Prostate gland (tissue), 2 donors: ENCODE measurements around the gene ZC3HAV1L. TPM values are rescaled to one million over a fixed set of nuclear protein-coding genes. Genes with fewer than 3 reads are reported as not detected.
"Not testable (repeated sequence)": the region's sequence is repeated elsewhere in the genome, so short reads cannot be mapped to it uniquely, and the experiment has no call there.

Source experiments
- DNase-seq: peaks from one replicate; pipeline ENCODE4 v3.0.0-alpha.2; 2019; ENCODE audit warnings: low spot score
- H3K27ac ChIP-seq, 2 donors: fragments of 200-600 bp; sonication (generic); 2 replicates each; pipeline ENCODE4 v1.5.1; 2017 to 2019
- H3K27me3 ChIP-seq: fragments of 200-600 bp; sonication (generic); replicated peaks from 2 replicates; pipeline ENCODE4 v1.5.1; 2019; ENCODE audit not compliant: insufficient read depth
- H3K36me3 ChIP-seq, 2 donors: fragments of 200-600 bp; sonication (generic); 1 replicate in 1 of 2; 2 replicates in 1 of 2; pipeline versions ENCODE4 v1.5.1 to v1.8.1; 2017 to 2019
- H3K4me1 ChIP-seq: fragments of 200-600 bp; sonication (generic); replicated peaks from 2 replicates; pipeline ENCODE4 v1.5.1; 2019
- H3K4me3 ChIP-seq, 2 donors: fragments of 200-600 bp; sonication (generic); 2 replicates each; pipeline ENCODE4 v1.5.1; 2017 to 2019
- H3K9me3 ChIP-seq: fragments of 200-600 bp; sonication (generic); 2 replicates; pipeline ENCODE4 v1.5.1; 2017
- CTCF ChIP-seq, 4 experiments: fragments of 200-600 bp in 2 of 4; fragments of 450-650 bp in 2 of 4; sonication (generic) in 2 of 4; IDR thresholded peaks; 1 replicate in 3 of 4; 2 replicates in 1 of 4; pipeline ENCODE4 v1.5.1; 2016 to 2019; ENCODE audit warnings: antibody characterized with exemption in 4 of 4, mild to moderate bottlenecking in 2 of 4, moderate library complexity in 2 of 4
- POLR2A ChIP-seq: fragments of 450-650 bp; IDR thresholded peaks from one replicate; pipeline ENCODE4 v1.6.1; 2016; ENCODE audit warnings: antibody characterized with exemption, mild to moderate bottlenecking
- POLR2AphosphoS5 ChIP-seq: sonication (generic); formaldehyde crosslinking; IDR thresholded peaks from one replicate; pipeline ENCODE4 v1.6.1; 2017; ENCODE audit warnings: antibody characterized with exemption
- WGBS: methylation state at CpG from one replicate; pipeline ENCODE4 v1.1.5; 2018; 5-methylcytosine and 5-hydroxymethylcytosine counted together
- intact Hi-C: fragments of 100-400 bp; cut with DNase I; formaldehyde crosslinking; loops from one replicate; pipeline ENCODE4 v1.14.2; 2022
- total RNA-seq, 2 donors: library from RNA; depleted of rRNA; stranded (reverse); fragments of >200 nt; gene quantifications; one replicate each; pipeline ENCODE4 v1.1.0, GENCODE V29; 2016

Gene ZC3HAV1L
- total RNA-seq, 2 donors from 2014 or later = 25.8 to 26.0 TPM

DNA sequence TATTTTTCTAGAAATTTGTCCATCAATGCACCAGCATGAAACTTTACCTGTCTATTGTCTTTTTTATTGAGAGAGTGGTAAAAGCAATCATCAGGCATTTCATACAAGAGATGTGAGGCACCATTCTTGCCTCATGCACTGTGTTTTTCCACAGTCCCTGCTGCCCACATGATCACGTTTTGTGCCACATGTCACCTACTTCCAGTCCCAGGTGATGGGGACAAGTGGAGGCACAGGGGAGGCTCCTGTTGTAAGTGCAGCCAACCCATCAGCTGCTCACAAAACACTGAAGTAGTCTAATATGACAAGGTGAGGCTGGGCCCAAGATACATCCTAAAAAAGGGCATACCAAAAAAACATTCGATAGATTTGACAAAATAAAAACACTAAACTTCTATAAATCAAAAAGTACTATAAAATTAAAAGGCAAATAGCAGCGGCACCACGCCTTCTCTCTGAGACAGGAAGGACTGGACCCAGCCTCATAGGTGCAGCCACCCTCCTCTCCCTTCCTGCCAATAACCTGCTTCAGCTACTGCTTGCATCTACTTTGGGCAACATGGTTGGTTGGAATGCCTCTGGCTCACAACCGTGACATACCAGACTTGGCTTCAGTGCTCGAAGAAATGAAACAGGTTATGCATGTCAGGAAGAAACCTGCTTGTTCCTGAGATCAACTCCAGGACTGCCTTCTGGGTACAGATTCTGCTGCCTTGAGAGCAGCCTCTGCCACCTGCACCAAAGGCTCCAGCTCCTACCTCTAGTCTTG, 2.3 kb downstream of the ZC3HAV1L start:
- TF ChIP-seq POLR2AphosphoS5 (peak; percentile 54), POLR2A (no peak)
- no peaks in the 10 kb centered on the region for H3K27me3 ChIP-seq
- DNase-seq = peak; percentile 44
- H3K4me3 ChIP-seq = no peak overlapping the region
- no peaks in the 10 kb centered on the region for H3K36me3 ChIP-seq
- no peaks in the 10 kb centered on the region for H3K9me3 ChIP-seq
- H3K27ac ChIP-seq = peak overlapping the region; percentile 45 to 76
- peaks cover 10% of the 10 kb centered on the region for H3K4me1 ChIP-seq
- 44% methylated on average over 6 of the region's 6 CpGs for WGBS
- intact Hi-C loops = no loop called here

GRCh38 chr7:139032473-139032872, 3.4 kb downstream of the ZC3HAV1L start:
- TF ChIP-seq POLR2AphosphoS5 (no peak), CTCF (IDR thresholded peaks at IDR 0.05) (no peak), POLR2A (no peak)

DNA sequence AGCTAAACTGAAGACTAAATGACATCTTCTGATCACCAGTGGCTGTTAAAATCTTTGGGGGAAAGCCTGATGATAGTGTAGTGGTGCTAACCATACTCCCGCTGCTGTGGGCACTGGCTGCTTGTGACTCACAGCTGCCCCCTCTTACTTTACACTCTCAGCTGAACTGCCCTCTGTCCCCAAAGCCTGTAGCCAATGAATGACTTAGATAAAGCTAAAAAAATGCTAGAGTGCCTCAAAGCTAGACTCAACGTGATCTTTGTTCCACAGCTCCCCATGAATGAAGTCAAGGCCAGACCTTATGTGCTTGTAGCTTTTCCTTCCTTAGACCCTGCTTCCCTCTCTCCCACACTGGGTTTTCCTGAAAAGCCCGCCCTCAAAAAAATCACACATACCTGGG, 6.5 kb downstream of the ZC3HAV1L start:
- no peak overlapping the region for H3K4me3 ChIP-seq
- peaks cover 5% of the 10 kb centered on the region for H3K4me1 ChIP-seq
- no peaks in the 10 kb centered on the region for H3K27me3 ChIP-seq
- 97% methylated on average over 3 of the region's 3 CpGs for WGBS
- H3K36me3 ChIP-seq = no peaks in the 10 kb centered on the region
- no peaks in the 10 kb centered on the region for H3K9me3 ChIP-seq
- no peak for TF ChIP-seq POLR2A
- TF ChIP-seq POLR2AphosphoS5 = no peak
- no peak for TF ChIP-seq CTCF (IDR thresholded peaks at IDR 0.05)
- DNase-seq = no peak
- H3K27ac ChIP-seq = no peak overlapping the region
- intact Hi-C loops = no loop called here

More at GRCh38 chr7:139032473-139032872, 3.4 kb downstream of the ZC3HAV1L start:
- Histone ChIP-seq H3K4me1 (peaks cover 10% of the 10 kb centered on the region), H3K9me3 (no peaks in the 10 kb centered on the region), H3K27ac (no peak overlapping the region), H3K4me3 (no peak overlapping the region), H3K36me3 (no peaks in the 10 kb centered on the region), H3K27me3 (no peaks in the 10 kb centered on the region)
- WGBS = 97% methylated on average over 4 of the region's 4 CpGs
- intact Hi-C loops = no loop called here
- no peak for DNase-seq

GRCh38 chr7:139026551-139026950, 9.3 kb downstream of the ZC3HAV1L start:
- Histone ChIP-seq H3K27me3 (no peaks in the 10 kb centered on the region), H3K36me3 (no peaks in the 10 kb centered on the region), H3K4me1 (no peaks in the 10 kb centered on the region), H3K9me3 (no peaks in the 10 kb centered on the region), H3K4me3 (no peak overlapping the region), H3K27ac (no peak overlapping the region)
- WGBS = 93% methylated on average over 6 of the region's 6 CpGs
- TF ChIP-seq POLR2A (no peak), CTCF (IDR thresholded peaks at IDR 0.05) (no peak), POLR2AphosphoS5 (no peak)
- DNase-seq = no peak
- intact Hi-C loops = no loop called here

DNA sequence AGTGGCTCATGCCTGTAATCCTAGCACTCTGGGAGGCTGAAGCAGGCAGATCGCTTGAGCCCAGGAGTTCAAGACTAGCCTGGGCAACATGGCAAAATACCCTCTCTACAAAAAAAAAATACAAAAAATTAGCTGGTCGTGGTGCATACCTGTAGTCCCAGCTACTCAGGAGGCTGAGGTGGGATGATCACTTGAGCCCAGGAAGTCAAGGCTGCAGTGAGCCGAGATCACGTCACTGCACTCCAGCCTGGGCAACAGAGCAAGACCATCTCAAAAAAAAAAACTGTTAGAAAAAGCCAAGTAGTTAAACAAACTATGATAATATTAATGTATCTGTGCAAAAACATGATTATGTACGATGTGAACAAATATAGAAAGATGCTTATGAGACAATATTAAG, 10.0 kb downstream of the ZC3HAV1L start:
- H3K4me1 ChIP-seq, H3K36me3 ChIP-seq, H3K27ac ChIP-seq, H3K9me3 ChIP-seq, H3K4me3 ChIP-seq, intact Hi-C loops, H3K27me3 ChIP-seq, DNase-seq: not testable (repeated sequence)
- 88% methylated on average over 5 of the region's 5 CpGs for WGBS

DNA sequence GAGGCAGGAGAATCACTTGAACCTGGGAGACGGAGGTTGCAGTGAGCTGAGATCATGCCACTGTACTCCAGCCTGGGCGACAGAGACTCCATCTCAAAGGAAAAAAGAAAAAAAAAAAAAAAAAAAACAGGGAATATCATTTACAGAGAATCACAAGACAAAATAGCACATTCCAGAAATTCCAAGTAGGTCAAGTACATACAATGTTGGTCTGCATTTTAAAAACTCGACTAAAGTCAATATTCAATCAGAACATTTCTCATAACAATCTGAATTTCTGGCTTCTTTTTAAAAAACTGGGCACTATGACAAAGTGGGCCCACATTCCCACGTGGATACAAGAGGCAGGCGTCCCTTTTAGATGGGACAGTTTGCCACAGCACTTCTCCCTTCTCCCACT, 12.8 kb downstream of the ZC3HAV1L start:
- DNase-seq = no peak
- no peak overlapping the region for H3K27ac ChIP-seq
- H3K36me3 ChIP-seq = no peaks in the 10 kb centered on the region
- H3K27me3 ChIP-seq = no peaks in the 10 kb centered on the region
- no peaks in the 10 kb centered on the region for H3K4me1 ChIP-seq
- no peak overlapping the region for H3K4me3 ChIP-seq
- no peak for TF ChIP-seq POLR2A
- TF ChIP-seq POLR2AphosphoS5 = no peak
- TF ChIP-seq CTCF (IDR thresholded peaks at IDR 0.05) = no peak
- WGBS = 77% methylated on average over 5 of the region's 5 CpGs
- no peaks in the 10 kb centered on the region for H3K9me3 ChIP-seq
- intact Hi-C loops = no loop called here
